Measurements from ENCODE around the gene OR2S2. TPM values are rescaled to one million over a fixed set of nuclear protein-coding genes. Genes with fewer than 3 reads are reported as not detected.

Gene OR2S2
- total RNA-seq, 4 donors from 2014 or later: not detected

- Histone ChIP-seq H3K36me3 (no peaks in the 10 kb centered on the region), H3K27me3 (peaks cover 0 to 10% of the 10 kb centered on the region in 2 donors), H3K9me3 (peaks cover 0 to 16% of the 10 kb centered on the region in 2 donors), H3K4me3 (no peak overlapping the region), H3K27ac (no peak overlapping the region), H3K4me1 (no peaks in the 10 kb centered on the region)
- intact Hi-C loops (cut with DNase I; ENCODE audit: low total_unique reads): no loop called here
- no peak for DNase-seq
- no peak for TF ChIP-seq POLR2A (IDR thresholded peaks at IDR 0.05)
- TF ChIP-seq, protein P1, sequence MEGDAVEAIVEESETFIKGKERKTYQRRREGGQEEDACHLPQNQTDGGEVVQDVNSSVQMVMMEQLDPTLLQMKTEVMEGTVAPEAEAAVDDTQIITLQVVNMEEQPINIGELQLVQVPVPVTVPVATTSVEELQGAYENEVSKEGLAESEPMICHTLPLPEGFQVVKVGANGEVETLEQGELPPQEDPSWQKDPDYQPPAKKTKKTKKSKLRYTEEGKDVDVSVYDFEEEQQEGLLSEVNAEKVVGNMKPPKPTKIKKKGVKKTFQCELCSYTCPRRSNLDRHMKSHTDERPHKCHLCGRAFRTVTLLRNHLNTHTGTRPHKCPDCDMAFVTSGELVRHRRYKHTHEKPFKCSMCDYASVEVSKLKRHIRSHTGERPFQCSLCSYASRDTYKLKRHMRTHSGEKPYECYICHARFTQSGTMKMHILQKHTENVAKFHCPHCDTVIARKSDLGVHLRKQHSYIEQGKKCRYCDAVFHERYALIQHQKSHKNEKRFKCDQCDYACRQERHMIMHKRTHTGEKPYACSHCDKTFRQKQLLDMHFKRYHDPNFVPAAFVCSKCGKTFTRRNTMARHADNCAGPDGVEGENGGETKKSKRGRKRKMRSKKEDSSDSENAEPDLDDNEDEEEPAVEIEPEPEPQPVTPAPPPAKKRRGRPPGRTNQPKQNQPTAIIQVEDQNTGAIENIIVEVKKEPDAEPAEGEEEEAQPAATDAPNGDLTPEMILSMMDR (IDR thresholded peaks at IDR 0.05): no peak
Measured at GRCh38 chr9:35974800-35975199, 16.8 kb upstream of the OR2S2 start.

GRCh38 chr9:35972093-35972492, 14.1 kb upstream of the OR2S2 start:
- peaks cover 0 to 10% of the 10 kb centered on the region in 2 donors for H3K27me3 ChIP-seq
- intact Hi-C loops (cut with DNase I; ENCODE audit: low total_unique reads): no loop called here
- H3K4me3 ChIP-seq: no peak overlapping the region
- no peaks in the 10 kb centered on the region for H3K36me3 ChIP-seq
- H3K4me1 ChIP-seq: no peaks in the 10 kb centered on the region
- no peak for DNase-seq
- no peak overlapping the region for H3K27ac ChIP-seq
- no peak for TF ChIP-seq POLR2A (IDR thresholded peaks at IDR 0.05)
- TF ChIP-seq, protein P1 (IDR thresholded peaks at IDR 0.05): no peak
- H3K9me3 ChIP-seq: peaks cover 0 to 16% of the 10 kb centered on the region in 2 donors

DNA sequence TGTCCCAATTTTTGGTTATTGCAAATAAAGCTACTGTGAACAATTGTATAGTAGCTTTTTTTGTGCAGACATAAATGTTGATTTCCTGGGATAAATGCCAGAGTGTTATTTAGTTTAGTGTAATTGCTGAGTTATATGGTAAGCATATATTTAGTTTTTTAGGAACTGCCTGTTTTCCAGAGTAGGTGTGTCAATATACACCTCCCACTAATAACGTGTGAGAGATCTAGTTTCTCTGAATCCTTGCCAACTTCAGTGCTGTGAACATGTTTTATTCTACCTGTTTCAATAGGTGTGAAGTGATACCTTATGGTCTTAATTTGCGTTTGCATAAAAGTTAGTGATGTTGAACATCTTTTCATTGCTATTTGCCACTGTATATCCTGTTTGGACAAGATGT, 9.1 kb upstream of the OR2S2 start:
- Histone ChIP-seq H3K4me3 (no peak overlapping the region), H3K36me3 (no peaks in the 10 kb centered on the region), H3K4me1 (no peaks in the 10 kb centered on the region), H3K9me3 (no peaks in the 10 kb centered on the region), H3K27me3 (no peaks in the 10 kb centered on the region), H3K27ac (no peak overlapping the region)
- TF ChIP-seq, protein P1 (IDR thresholded peaks at IDR 0.05): no peak
- TF ChIP-seq POLR2A (IDR thresholded peaks at IDR 0.05): no peak
- intact Hi-C loops (cut with DNase I; ENCODE audit: low total_unique reads): loop anchor here (10.0 kb wide), 1 partner anchor 48 kb away; no protein-coding TSS in a partner anchor
- no peak for DNase-seq

DNA sequence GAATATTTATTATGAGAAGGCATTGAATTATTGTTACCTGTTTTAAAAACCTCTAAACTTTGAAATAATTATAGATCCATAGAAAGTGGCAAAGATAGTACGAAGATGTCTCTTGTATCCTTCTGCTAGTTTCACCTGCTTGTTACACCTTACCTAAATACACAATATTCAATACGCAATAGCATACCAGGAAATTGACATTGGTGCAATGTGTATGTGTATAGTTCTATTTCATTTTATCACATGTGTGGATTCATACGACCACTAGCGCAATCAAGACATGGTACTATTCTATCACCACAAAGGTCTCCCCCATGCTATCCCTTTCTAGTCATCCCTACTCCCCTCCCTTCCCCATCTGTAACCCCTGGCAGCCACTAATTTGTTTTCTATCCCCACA, 8.5 kb upstream of the OR2S2 start:
- Histone ChIP-seq H3K27ac (no peak overlapping the region), H3K4me3 (no peak overlapping the region), H3K9me3 (no peaks in the 10 kb centered on the region), H3K36me3 (no peaks in the 10 kb centered on the region), H3K4me1 (no peaks in the 10 kb centered on the region), H3K27me3 (no peaks in the 10 kb centered on the region)
- TF ChIP-seq, protein P1 (IDR thresholded peaks at IDR 0.05): no peak
- intact Hi-C loops (cut with DNase I; ENCODE audit: low total_unique reads): loop anchor here (10.0 kb wide), 1 partner anchor 48 kb away; no protein-coding TSS in a partner anchor
- no peak for DNase-seq

GRCh38 chr9:35965011-35965410, 7.1 kb upstream of the OR2S2 start:
- TF ChIP-seq POLR2A (IDR thresholded peaks at IDR 0.05): no peak
- H3K36me3 ChIP-seq: no peaks in the 10 kb centered on the region
- intact Hi-C loops (cut with DNase I; ENCODE audit: low total_unique reads): loop anchor here (10.0 kb wide), 1 partner anchor 50 kb away; no protein-coding TSS in a partner anchor

More at GRCh38 chr9:35965011-35965410, 7.1 kb upstream of the OR2S2 start:
- no peaks in the 10 kb centered on the region for H3K4me1 ChIP-seq
- no peak for DNase-seq
- no peak overlapping the region for H3K4me3 ChIP-seq
- H3K27me3 ChIP-seq: no peaks in the 10 kb centered on the region
- no peaks in the 10 kb centered on the region for H3K9me3 ChIP-seq
- no peak overlapping the region for H3K27ac ChIP-seq
